Spleen (tissue), 7 donors: Measurements from ENCODE around the gene AP2A1.

Experiments
- CTCF ChIP-seq, 11 experiments: fragments of 200-600 bp in 7 of 11; fragments of 450-650 bp in 4 of 11; sonication (generic) in 4 of 11; IDR thresholded peaks in 8 of 11; conservative IDR thresholded peaks in 3 of 11; 1 replicate in 7 of 11; 2 replicates in 4 of 11; pipeline versions ENCODE4 v1.4.0 to v1.8.0; 2016 to 2021; ENCODE audit warnings: antibody characterized with exemption in 11 of 11, inconsistent platforms in 4 of 11, mild to moderate bottlenecking in 1 of 11
- POLR2A ChIP-seq, 3 donors: fragments of 450-650 bp; IDR thresholded peaks; one replicate each; pipeline ENCODE4 v1.5.1; 2017; ENCODE audit warnings: antibody characterized with exemption in 3 of 3, mild to moderate bottlenecking in 1 of 3
- POLR2AphosphoS5 ChIP-seq, 3 donors: sonication (generic); formaldehyde crosslinking; IDR thresholded peaks; one replicate each; pipeline ENCODE4 v1.5.1; 2017; ENCODE audit warnings: antibody characterized with exemption in 3 of 3
- donor health status: DM: no; HTN: no; CAD: no; lungs with moderate emphysema.
- donor health status: DM: no; HTN: no; CAD: no.
- donor health status: DM: no; HTN: no; CAD: no.

DNA sequence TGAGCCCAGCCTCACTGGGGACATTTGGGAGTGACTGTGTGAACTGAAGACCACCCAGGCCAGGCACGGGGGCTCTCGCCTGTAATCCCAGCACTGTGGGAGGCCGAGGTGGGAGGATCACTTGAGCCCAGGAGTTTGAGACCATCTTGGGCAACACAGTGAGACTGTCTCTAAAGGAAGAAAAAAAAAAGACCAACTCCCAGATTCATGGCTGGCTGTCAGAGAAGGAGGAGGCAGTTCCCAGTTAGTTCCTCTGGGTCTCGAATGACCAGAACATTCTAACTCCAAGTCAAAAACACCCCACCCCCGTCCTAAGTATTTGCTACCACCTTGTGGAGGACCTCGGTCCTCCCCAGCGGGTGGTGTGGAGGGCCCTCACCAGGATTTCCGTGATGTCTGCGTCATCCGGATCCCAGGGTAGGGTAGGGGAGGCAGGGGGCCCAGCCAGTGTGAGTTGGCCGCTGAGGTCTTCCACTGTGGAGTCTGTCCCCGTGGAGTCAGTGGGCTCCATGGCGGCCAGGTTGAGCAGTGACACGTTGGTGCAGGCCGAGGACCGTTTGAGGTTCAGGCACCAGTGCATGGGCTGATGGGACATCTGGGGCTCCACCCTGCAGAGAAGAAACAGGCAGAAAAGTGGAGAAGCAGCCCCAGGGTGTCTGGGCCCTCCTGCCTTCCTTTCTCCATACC, 5.0 kb upstream of the AP2A1 start:
- TF ChIP-seq CTCF (IDR thresholded peaks at IDR 0.05 in 8 of 11, conservative IDR thresholded peaks at IDR 0.05 in 3 of 11), result peak in 3 of 11 experiments; percentile 16 to 38 (median 29)
- TF ChIP-seq POLR2A (IDR thresholded peaks at IDR 0.05), result no peak
- TF ChIP-seq POLR2AphosphoS5 (IDR thresholded peaks at IDR 0.05), result no peak
